OCI-M1 (cell line): ENCODE data around the gene DTNBP1.
"Not testable (repeated sequence)": the region's sequence is repeated elsewhere in the genome, so short reads cannot be mapped to it uniquely, and the experiment has no call there.

Experiments used
- DNase-seq: peaks from one replicate; lab custom pipeline; 2025; lab: John Stamatoyannopoulos, UW

The DTNBP1 gene

GRCh38 chr6:15668918-15669317, 6.1 kb upstream of the DTNBP1 start:
- DNase-seq = no peak

- DNase-seq = not testable (repeated sequence)
Observed at GRCh38 chr6:15666896-15667295, 4.1 kb upstream of the DTNBP1 start.

GRCh38 chr6:15665237-15665636, 2.4 kb upstream of the DTNBP1 start:
- no peak for DNase-seq

GRCh38 chr6:15663130-15663871, 473 bp upstream of the DTNBP1 start:
- DNase-seq = no peak

- no peak for DNase-seq
Observed at GRCh38 chr6:15661853-15662325, 939 bp downstream of the DTNBP1 start.

- no peak for DNase-seq
Observed at GRCh38 chr6:15659181-15659580, 3.6 kb downstream of the DTNBP1 start.

GRCh38 chr6:15658181-15658744, 4.6 kb downstream of the DTNBP1 start:
- DNase-seq = no peak

GRCh38 chr6:15657290-15657689, 5.5 kb downstream of the DTNBP1 start:
- DNase-seq = no peak

GRCh38 chr6:15656145-15656544, 6.7 kb downstream of the DTNBP1 start:
- no peak for DNase-seq

GRCh38 chr6:15654250-15654649, 8.6 kb downstream of the DTNBP1 start:
- no peak for DNase-seq

- peak; percentile 29 for DNase-seq
Observed at GRCh38 chr6:15653581-15653980, 9.2 kb downstream of the DTNBP1 start.

- DNase-seq = not testable (repeated sequence)
Observed at GRCh38 chr6:15650004-15650559, 12.7 kb downstream of the DTNBP1 start.

- no peak for DNase-seq
Observed at GRCh38 chr6:15644904-15645303, 17.9 kb downstream of the DTNBP1 start.

GRCh38 chr6:15643542-15643941, 19.3 kb downstream of the DTNBP1 start:
- no peak for DNase-seq

- no peak for DNase-seq
Observed at GRCh38 chr6:15642276-15642675, 20.6 kb downstream of the DTNBP1 start.

GRCh38 chr6:15638373-15638772, 24.5 kb downstream of the DTNBP1 start:
- DNase-seq = no peak

GRCh38 chr6:15631432-15631831, 31.4 kb downstream of the DTNBP1 start:
- no peak for DNase-seq

- DNase-seq = no peak
Observed at GRCh38 chr6:15630202-15630601, 32.6 kb downstream of the DTNBP1 start.

GRCh38 chr6:15629487-15629886, 33.3 kb downstream of the DTNBP1 start:
- DNase-seq = no peak

- DNase-seq = peak; percentile 91
Observed at GRCh38 chr6:15628499-15629131, 34.2 kb downstream of the DTNBP1 start.

- DNase-seq = peak; percentile 57
Observed at GRCh38 chr6:15627821-15628220, 35.0 kb downstream of the DTNBP1 start.

- DNase-seq = peak; percentile 90
Observed at GRCh38 chr6:15626878-15627674, 35.8 kb downstream of the DTNBP1 start.
